M059J (cell line): ENCODE measurements around the gene POLN. TPM values are rescaled to one million over a fixed set of nuclear protein-coding genes. Genes with fewer than 3 reads are reported as not detected.

Experiments used
- DNase-seq: peaks from one replicate; pipeline ENCODE4 v3.0.0-alpha.2; 2012; ENCODE audit warnings: low read depth
- total RNA-seq: library from RNA; depleted of rRNA; stranded (reverse); fragments of >200 nt; shearing (Covaris generic); gene quantifications from 2 replicates; pipeline ENCODE4 v1.2.3, GENCODE V29; 2014

POLN gene
- total RNA-seq, 1 experiment from 2014 or later, result 0.44 TPM

GRCh38 chr4:2071252-2071911 is 170.5 kb downstream of the POLN start:
- no peak for DNase-seq

- no peak for DNase-seq
Measured at GRCh38 chr4:2070421-2071251, 171.3 kb downstream of the POLN start.

GRCh38 chr4:2069986-2070385 is 171.9 kb downstream of the POLN start:
- no peak for DNase-seq

- no peak for DNase-seq
Measured at GRCh38 chr4:2069161-2069971, 172.6 kb downstream of the POLN start.

- no peak for DNase-seq
Measured at GRCh38 chr4:2068566-2068965, 173.4 kb downstream of the POLN start.

- DNase-seq, result no peak
Measured at GRCh38 chr4:2068198-2068470, 173.8 kb downstream of the POLN start.

GRCh38 chr4:2067446-2068197 is 174.3 kb downstream of the POLN start:
- DNase-seq, result no peak

- no peak for DNase-seq
Measured at GRCh38 chr4:2066571-2067445, 175.1 kb downstream of the POLN start.

- DNase-seq, result no peak
Measured at GRCh38 chr4:2066011-2066551, 175.8 kb downstream of the POLN start.

GRCh38 chr4:2065106-2065930 is 176.6 kb downstream of the POLN start:
- DNase-seq, result no peak

GRCh38 chr4:2064276-2064991 is 177.5 kb downstream of the POLN start:
- no peak for DNase-seq

GRCh38 chr4:2063557-2064275 is 178.2 kb downstream of the POLN start:
- DNase-seq, result no peak

- DNase-seq, result no peak
Measured at GRCh38 chr4:2062808-2063524, 179.0 kb downstream of the POLN start.

GRCh38 chr4:2062168-2062807 is 179.6 kb downstream of the POLN start:
- no peak for DNase-seq

- no peak for DNase-seq
Measured at GRCh38 chr4:2061186-2062131, 180.5 kb downstream of the POLN start.

GRCh38 chr4:2060611-2061185 is 181.2 kb downstream of the POLN start:
- no peak for DNase-seq
